HG03571 (cell line): ENCODE results near the gene PRR16.

ENCODE experiments used
- ATAC-seq: cut with Tn5 transposase; IDR thresholded peaks from one replicate; pipeline ENCODE4 v1.9.1; 2021; ENCODE audit not compliant: unreplicated experiment

PRR16 gene

DNA sequence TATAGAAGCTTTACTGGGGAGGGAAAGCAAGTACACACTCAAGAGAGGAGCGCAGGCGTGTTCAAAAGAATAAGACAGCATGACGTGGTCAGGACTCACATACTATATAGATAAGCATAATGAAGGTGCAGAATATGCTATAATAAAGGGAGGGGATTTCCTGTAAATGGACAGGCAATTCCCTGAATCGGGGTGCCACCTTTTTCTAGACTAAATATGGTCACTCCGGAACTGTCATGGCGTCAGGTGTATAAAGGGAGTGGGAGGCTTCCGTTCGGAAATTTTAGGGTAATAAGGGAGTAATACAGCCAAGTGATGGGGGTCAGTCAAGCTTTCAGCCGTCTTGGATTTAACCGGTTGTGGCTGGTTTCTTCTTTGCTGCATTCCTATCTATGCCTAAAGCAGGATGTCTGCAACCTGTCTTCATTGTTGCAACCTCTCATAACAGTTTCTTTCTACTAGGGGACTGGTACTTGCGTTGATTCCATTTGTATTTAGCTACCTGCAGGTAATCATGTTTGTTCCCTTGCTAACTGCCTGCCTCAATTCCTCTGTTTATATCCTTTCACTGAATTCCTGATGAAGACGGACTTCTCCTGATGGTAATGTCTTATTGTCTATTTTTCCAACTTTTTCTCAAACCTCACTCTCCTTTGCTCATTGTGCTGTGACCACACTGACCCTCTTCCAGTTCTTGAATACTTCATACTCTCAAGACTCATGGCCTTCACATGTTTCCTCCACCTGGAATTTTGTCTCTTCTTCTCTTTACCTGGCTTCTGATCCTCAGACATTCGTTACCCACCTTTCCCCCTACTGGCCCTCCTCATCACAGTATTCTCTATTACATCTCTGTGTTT, 48.9 kb downstream of the PRR16 start:
- no peak for ATAC-seq

DNA sequence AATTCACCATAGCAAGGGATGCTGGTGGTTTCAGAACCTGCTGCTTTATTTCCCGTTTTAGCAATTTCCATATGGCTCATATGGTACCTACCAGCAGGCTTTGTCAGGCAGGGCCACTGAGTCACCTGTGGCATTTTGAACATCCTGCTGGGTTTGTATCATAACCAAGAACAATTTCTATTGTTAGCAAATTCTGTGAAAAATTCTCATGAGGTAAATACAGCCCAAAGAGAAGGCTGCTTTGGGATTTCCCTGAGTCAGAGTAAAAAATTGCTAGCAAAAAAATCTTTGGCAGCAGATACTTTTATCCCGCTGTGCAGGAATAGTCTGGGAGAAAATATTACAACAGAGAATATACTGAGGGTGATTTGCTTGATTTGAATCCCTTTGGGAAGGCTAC, 52.7 kb downstream of the PRR16 start:
- no peak for ATAC-seq

DNA sequence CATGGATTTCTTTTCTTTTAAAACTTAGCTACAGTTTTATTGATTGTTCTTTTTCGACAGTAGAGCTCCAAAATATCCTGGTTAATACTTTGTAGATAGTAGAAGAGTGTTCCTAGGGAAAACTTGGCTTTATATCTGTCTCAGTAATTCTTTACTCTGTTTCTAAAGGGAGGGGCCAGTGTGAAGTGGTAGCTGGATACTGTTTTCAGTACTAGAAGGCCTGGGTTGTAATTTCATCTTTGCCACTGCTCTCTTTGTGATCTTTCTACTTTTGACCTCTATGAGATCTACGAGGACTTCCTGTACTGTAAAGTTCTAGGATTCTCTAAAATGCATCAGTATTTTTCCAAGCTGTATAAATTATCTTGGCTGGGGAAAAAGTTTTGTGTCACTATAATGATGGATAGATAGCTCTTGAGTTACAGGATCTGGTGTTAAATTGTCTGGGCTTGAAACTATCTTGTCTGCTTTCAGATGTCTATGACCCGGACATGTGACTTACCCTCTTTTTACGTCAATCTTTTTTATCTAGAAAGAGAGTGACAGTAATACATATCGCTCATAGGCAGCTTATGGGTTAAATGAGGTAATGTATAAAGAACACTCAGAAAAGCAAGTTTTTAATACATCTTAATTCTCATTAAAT, 53.6 kb downstream of the PRR16 start:
- no peak for ATAC-seq

DNA sequence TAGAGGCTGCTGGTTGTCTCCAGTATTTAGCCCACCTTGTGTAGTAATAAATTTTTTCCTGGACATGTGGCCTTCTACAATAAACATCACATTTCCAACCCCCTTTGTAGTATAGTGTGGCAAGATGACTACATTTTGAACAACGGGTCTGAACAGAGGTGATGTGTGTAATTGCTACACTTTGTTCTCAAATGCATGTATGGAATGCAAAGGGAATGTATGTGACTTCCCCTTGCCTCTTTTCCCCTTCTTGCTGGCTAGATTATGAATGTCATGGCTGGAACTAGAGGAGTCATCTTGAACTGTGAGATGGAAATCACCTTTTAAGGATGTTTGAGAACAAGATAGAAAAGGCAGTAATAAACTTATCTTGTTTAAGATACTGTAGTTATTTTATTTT, 54.5 kb downstream of the PRR16 start:
- ATAC-seq = no peak

DNA sequence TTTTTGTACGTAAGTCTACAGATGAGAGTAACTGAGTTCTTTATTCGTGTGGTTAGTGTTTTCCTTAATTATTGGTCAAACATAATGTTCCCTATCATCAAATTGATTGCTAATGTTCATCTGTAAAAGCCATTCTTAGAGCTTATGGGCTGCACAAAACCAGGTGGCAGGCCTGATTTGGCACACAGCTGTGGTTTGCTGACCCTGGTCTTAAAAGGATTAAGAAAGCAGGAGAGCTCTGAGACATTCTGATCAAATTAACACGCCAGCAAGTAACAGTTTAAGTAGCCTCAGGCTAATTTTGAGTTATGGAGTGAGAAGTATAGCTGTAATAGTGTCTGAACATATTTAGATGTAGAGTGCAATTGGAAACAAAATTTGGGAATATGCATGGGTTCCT, 63.2 kb downstream of the PRR16 start:
- ATAC-seq = no peak

DNA sequence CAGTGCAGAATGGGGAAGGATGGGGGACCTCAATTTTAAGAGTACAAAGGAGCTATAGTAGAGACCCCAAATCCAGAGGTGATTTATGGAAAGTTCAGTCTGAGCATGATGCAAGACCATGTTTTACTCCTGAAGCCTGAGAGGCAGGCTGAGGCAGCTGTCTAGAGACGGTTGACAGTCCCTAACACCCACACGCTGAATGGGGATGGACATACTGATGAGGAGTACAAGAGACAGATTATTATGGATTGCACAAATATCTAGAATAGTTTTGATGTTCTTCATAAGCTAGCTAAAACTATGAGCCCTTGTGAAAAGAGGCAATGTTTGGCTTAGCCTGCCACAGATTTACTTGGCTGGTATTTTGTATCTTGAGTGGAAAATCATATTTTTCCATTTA, 64.5 kb downstream of the PRR16 start:
- no peak for ATAC-seq

DNA sequence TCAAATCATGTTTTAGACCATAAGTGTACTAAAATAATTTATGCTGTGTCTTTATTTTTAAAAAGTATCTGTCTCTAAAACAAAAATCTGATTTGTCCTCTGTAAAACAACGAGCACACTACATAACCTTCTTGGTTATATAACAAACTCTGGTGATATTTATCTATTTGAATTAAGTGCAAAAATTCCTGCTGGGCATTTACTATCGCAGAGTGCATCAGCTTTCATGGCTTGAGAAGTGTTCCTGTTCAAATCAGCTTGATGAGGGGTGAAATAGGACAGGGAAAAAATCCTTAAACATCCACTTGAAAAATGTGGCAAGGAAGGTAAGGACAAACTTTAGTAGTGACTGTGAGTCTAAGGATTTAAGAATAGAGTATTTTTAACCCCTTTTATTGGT, 65.3 kb downstream of the PRR16 start:
- ATAC-seq = no peak

DNA sequence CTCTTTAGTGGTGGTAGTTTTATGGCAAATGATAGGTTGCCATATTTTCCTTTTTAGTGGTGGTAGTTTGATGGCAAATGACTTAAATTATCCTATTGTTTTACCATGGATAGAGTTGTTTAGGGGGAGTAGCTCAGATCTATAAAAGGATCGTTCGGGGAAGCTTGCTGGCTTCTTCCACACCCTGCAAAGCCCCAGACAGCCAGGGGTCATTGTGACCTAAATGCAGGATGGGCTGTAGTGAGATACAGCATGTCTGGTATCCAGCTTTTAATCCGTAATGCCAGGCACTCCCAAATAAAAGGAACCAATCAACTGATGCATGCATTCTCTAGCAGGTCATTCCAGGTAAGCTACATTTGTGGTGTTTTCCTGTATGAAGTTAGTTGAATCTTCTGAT, 67.1 kb downstream of the PRR16 start:
- ATAC-seq = no peak

DNA sequence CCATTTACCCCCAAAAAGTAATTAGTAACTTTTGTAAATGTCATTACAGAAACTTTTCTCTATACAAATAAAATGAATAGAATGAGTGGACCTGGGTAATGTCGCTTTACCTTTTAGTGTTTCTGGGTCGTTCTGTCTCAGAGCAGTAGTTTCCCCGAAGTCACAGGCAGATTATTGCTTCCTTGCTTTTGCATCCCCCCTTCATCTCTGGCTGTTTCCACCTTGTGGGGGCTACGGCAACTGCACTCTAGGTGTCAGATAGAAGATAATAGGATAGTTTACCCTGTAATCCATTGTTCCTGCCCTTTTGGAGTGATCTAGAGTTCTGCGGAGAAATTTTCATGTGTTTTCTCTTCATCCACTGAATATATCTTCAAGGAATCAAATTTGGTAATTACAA, 68.7 kb downstream of the PRR16 start:
- no peak for ATAC-seq

DNA sequence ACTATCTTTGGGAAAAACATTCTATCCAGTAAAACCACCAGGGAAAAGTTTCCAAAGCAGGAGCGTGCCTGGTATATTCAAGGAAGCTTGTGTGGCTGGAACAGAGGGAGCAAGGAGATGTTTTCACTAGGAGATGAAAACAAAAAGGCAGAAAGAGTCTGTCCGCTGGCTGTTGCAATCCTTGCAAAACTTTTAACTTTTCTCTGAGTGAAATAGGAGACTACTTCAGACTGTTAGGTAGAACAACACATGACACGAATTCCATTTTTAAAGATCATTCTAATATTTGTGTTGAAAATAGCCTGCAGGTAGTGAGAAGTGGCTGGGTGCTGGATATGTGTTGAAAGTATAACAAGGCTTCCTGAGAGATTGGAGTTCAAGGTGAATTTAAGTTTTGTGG, 69.5 kb downstream of the PRR16 start:
- ATAC-seq = no peak

DNA sequence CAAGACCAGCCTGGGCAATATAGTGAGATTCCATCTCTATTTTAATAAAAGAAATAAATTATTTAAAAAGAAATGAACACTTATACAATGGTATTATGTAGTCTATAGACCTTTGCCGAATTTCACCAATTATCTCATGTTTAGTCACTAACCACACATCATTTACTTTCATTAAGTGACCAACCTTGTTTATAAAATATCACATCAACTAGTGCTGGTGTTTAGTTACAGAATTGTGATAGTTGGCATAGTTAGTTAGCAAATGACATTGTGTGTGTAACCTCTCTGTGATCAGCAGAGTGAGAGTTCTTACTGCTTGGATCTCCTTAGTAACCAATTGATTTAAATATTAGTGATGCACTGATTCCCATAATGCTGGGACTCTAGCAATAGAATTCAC, 71.8 kb downstream of the PRR16 start:
- no peak for ATAC-seq

DNA sequence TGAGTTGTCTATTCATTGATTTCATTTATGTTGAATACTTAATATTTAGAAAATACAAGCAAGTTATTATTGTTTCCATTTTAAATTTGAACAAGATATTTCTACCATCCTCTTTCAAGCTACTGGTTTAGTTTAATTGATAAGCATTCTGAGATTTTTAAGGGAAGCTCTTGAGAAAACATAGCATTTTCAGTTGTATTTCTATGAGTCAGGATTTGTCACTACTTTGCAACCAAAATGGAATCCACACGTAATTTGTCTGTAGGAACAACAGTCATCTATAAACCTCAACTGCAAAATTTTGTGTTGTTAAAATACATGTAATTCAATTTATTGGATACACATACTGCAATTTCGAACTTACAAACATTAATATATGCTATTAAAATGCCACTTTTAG, 74.0 kb downstream of the PRR16 start:
- ATAC-seq = no peak

DNA sequence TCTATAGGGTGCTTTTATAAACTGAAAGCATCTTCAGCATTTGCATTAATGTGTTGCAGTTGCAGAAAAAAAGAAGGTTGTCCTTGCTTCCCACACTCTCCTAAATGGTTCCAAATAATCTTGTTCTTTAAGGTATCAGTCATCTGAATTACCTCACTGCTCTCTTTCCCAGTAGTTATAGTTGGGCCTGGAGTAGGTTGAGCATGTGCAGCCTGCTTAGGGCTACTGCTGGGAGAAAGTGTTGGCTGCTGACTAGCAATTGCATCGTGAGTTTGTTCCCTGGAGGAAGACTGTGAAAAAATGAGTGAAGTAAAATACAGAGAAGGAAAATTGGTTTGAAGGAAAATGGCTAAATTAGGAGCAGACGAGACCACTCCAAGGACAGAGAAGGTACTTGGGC, 74.5 kb downstream of the PRR16 start:
- ATAC-seq = no peak

DNA sequence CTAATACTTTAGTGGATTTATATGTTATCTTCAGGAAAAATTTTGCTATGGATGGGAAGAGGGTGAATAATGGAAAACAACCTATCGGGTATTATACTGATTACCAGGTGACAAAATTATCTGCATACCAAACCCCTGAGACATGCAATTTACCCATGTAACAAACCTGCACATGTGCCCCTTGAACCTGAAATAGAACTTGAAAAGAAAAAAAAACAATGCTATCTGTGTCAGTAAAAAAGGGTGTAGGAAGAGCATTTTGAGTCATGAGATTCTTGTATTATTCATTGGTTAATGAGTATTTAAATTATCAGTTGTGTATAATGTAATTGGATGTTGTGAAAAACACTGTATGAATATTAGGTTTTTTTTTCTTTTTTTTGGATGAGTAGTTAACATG, 75.4 kb downstream of the PRR16 start:
- ATAC-seq = no peak

DNA sequence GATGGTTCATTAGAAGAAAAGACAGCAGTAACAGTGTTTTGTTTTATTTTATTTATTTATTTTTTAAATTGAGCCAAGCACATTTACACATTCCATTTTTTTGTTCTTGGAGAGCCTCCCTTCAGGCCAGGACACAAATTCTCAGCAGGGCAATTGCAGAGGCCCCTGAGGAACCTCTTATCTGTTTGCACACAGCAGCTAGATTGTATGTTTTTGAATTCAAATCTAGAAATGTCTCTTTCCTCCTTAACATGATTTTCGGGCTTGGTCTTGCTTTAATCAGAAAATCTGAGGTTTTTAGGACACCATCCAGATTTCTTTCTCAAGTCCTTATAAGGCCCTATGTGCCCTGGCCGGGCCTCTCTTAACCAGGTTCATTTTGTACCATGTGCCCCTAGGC, 76.0 kb downstream of the PRR16 start:
- ATAC-seq = no peak

DNA sequence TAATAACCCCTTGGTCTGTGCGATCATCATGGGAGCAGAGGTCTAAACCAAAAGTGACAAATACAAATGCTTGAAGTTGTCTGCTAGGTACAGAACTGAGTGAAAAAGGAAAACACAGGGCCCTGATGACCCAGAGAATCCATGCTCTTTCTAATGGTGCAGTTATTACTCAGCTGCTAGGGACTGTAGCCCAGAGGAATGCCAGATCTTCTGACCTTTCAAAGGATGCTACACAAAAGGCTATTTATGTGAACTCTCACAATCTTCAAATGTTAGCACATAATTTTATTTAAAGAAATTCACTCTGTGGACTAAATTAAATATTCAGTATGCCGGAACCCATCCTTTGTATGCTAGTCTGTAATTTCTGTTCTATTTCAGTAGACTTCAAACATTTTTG, 79.9 kb downstream of the PRR16 start:
- ATAC-seq = no peak

DNA sequence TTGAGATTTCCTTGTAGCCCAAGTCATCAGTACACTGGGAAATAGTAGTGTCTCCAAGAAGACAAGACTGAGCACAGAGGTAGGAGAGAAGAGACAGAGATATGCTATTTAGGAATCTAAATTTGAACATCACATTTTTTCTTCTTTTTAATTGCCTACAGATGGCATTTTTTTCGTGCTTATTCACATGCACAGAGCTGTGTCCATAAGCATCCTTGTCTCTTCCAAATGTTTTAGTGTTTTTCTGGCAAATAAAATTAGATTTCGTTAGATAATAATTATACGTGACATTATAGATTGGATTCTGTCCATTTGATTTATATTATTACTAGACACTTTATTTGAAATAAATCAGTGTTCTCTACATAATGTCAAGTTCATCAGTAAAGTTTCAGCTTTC, 80.9 kb downstream of the PRR16 start:
- no peak for ATAC-seq

DNA sequence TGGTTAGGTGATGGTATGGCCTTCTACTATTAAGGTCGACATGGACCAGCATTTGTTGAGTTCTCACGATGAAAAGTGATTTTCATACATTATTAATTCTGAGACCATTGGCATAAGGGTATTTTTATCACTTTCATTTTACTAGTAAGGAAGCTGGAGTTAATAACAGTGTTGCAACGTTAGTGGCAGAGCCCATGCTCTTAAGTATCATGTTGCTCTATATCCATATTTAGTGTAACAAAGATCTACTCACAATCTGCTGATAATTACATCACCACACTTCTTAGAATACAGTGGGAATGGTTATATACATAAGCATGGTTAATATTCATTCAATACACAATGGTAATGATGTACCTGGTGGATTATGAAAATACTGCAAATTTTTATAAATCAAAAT, 81.9 kb downstream of the PRR16 start:
- ATAC-seq = no peak

DNA sequence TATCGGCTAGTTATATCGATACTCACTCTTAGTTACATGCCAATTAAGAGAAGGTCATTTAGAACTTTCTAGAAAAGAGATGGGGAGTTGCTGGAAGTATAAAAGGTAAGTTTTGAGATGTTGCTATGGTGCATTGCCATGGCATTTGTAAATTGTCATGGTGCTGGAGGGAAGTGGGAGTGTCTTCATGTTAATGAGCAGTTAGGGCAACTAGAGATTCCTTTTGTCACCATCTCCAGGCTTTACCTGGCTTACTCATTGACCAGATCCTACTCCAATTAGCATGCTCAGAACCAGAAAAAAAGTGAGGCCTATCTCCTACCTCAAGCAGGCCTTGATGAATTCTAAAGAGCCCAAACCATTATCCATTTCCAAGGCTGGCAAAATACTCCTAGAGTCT, 82.8 kb downstream of the PRR16 start:
- no peak for ATAC-seq

DNA sequence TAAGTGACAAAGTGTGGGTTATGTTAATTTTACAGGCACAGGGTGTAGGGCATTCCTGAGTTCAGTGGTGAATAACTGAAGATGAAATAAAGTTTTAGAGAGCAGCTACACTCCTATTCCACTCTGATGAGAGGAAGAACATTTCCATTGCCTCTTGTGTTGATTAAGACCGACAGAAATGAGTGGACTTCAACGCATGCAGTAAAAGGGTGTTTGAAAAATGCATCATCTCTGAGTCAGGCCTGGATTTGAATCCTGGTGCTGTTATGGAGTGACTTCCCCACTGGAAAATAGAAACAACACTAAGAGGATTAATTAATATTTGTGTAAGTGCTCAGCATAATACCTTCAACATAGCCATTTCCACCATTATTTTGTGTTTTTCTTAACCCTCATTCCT, 86.3 kb downstream of the PRR16 start:
- no peak for ATAC-seq

DNA sequence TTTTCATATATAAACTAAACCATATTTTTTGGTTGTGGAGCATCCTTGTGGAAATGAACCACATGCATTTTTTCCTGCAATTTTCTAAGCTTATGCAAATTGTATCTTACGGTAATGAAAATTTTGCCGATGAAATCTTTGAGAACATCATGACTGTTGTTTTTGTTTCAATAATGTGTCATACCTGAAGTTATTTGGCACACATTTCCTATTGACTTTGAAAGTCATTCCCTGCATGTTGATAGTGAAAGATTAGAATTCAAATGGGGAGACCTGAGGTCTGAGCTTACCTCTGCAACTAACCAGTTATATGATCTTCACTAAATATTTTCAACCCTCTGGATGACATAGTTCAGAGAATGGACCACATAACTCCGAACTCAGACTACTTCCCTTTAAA, 88.5 kb downstream of the PRR16 start:
- no peak for ATAC-seq

DNA sequence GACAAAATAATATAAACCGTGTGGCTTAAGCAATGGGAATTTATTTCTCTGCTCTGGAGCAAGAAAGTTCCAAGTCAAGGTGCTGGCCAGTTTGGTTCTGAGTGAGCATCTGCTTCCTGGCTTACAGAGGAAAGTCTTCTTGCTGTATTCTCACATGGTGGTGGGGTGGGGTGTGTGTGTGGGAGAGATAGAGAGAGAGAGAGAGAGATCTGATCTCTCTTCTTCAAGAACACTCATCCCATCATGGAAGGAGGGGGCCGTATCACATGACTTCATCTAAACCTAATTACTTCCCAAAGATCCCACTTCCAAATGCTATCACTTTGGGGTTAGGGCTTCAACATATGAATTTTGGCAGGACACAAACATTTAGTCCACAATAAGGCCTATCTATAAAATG, 91.2 kb downstream of the PRR16 start:
- ATAC-seq = no peak

DNA sequence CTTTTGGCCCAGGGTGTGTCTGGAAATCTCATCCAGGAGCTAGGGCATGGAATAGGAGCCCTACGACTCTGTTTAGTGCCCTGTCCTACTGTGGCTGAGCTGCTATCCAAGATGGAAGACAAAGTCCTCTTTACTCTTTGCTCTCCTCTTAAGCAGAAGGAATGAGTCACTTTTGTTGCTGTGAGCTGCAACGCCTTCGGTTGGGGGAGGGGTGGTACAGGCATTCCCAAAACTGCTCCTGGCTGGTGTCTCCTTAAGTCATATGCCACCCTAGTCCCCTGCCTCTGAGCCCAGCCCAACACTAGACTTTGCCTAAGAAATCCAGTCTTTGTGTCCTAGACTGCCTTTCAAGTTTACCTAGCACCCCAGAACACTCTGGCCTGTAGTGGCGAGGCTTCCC, 99.9 kb downstream of the PRR16 start:
- no peak for ATAC-seq
